ENCODE measurements around the gene GDE1.

GRCh38 chr16:19479302-19479721, 42.6 kb downstream of the GDE1 start:
- TF ChIP-seq CTCF (IDR thresholded peaks at IDR 0.05): no peak
- no peak for TF ChIP-seq POLR2A (IDR thresholded peaks at IDR 0.05)

Measured in esophagus squamous epithelium (tissue), 4 donors.